ENCODE results near the gene CDHR3. TPM values are rescaled to one million over a fixed set of nuclear protein-coding genes. Genes with fewer than 3 reads are reported as not detected.
A peak's percentile ranks its signal among the peaks of the same experiment; 100 is the strongest.

Gene CDHR3
- total and polyA plus RNA-seq, 5 donors: 0.45 to 0.86 (median 0.66) TPM

DNA sequence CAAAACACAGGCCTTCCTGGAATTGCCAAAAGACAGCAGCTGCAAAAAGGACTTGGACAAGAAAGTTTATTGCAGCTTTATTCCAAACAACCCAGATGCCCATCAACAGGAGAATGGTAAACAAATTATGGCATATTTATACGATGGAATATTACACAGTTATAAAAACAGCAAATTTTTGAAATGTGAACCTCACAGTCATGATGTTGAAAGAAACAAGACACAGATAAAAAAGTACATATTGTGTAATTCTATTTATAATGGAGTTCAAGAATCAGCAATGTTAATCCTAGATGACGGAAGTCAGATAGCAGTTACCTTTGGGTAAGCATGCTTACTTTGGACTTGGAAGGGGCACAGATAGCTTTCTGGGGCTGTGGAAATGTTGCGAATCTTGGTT is 104.6 kb downstream of the CDHR3 start:
- WGBS: 63% methylated on average over 3 of the region's 3 CpGs
- Histone ChIP-seq H3K27me3 (ENCODE audit: control insufficient read depth, insufficient read depth) (no peaks in the 10 kb centered on the region), H3K9me3 (ENCODE audit: control insufficient read depth, low read length) (no peaks in the 10 kb centered on the region), H3K4me3 (ENCODE audit: low read length) (no peak overlapping the region), H3K27ac (ENCODE audit: low read length) (no peak overlapping the region), H3K4me1 (ENCODE audit: control insufficient read depth, insufficient read depth, low read length) (peaks cover 22% of the 10 kb centered on the region)
- DNase-seq (no peak), ATAC-seq (no peak)
- intact Hi-C loops (cut with DNase I): no loop called here

DNA sequence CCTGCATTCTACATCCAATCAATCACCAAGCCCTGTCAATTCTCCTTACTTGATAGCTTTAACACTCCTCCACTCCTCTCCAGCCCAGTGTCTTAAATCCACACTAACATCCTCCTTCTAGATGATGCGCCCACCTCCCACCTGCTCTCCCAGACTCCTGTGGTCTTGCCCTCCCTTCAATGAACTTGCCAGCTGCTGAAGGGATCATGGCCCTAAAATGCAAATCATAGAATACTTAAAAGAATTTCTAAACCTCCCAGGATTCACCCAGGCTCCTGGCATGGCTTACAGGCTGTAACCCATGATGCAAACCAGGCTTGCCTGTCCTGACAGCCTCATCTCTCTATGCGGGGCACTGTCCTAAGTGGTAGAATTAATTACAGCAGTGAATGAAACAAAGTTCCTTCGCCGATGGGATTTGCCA is 105.5 kb downstream of the CDHR3 start:
- ATAC-seq: no peak
- peaks cover 25% of the 10 kb centered on the region for H3K4me1 ChIP-seq (ENCODE audit: control insufficient read depth, insufficient read depth, low read length)
- WGBS: 80% methylated on average over 4 of the region's 4 CpGs
- H3K4me3 ChIP-seq (ENCODE audit: low read length): no peak overlapping the region
- no peak for DNase-seq
- H3K27me3 ChIP-seq (ENCODE audit: control insufficient read depth, insufficient read depth): no peaks in the 10 kb centered on the region
- H3K9me3 ChIP-seq (ENCODE audit: control insufficient read depth, low read length): no peaks in the 10 kb centered on the region
- intact Hi-C loops (cut with DNase I): no loop called here
- no peak overlapping the region for H3K27ac ChIP-seq (ENCODE audit: low read length)

GRCh38 chr7:106068986-106069385 is 105.9 kb downstream of the CDHR3 start:
- peaks cover 28% of the 10 kb centered on the region for H3K4me1 ChIP-seq (ENCODE audit: control insufficient read depth, insufficient read depth, low read length)
- no peak overlapping the region for H3K27ac ChIP-seq (ENCODE audit: low read length)

DNA sequence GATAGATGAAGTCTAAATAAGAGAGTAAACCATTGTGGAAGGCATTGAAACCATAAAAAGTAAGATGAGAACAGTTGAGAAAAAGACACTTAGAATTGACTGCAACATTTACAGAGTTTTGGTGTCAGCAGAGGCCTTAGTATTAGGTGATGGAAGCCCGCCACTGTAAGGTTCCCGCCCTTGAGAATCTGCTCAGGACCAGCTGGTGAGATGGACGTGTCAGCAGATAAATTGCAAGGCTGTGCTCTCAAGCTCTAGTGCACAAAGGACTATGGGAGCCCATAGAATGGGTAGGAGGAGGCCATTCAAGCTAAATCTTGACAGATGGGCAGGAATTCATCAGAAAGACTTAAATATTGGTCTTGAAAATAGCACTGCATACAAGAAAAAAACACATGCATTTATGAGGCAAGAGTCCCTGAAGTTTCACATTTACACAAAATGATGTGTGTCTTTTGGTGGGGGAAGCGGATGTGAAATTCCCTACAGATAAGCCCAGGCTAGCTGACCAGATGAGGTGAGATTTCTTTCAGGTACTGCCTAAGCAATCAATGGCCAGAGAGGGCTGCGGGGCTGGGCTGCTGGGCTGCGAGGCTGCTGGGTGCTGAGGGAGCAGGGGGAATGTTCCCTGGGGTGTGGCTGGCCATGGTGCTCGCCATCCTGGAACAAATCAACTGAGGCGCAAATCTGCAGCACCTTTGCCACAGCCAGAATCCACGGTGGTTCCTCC is 106.6 kb downstream of the CDHR3 start:
- 73% methylated on average over 9 of the region's 9 CpGs for WGBS
- DNase-seq (no peak), ATAC-seq (no peak)
- H3K27me3 ChIP-seq (ENCODE audit: control insufficient read depth, insufficient read depth): no peaks in the 10 kb centered on the region
- H3K9me3 ChIP-seq (ENCODE audit: control insufficient read depth, low read length): no peaks in the 10 kb centered on the region
- no peak overlapping the region for H3K4me3 ChIP-seq (ENCODE audit: low read length)
- H3K4me1 ChIP-seq (ENCODE audit: control insufficient read depth, insufficient read depth, low read length): peaks cover 24% of the 10 kb centered on the region
- no peak overlapping the region for H3K27ac ChIP-seq (ENCODE audit: low read length)
- intact Hi-C loops (cut with DNase I): loop anchor here in 1 of 4 donors (5.0 kb wide), 1 partner anchor 43 kb away; the partner anchor contains the start of gene SYPL1

More at GRCh38 chr7:106068986-106069385, 105.9 kb downstream of the CDHR3 start:
- DNase-seq: no peak
- no peaks in the 10 kb centered on the region for H3K27me3 ChIP-seq (ENCODE audit: control insufficient read depth, insufficient read depth)
- intact Hi-C loops (cut with DNase I): no loop called here
- no peak for ATAC-seq
- WGBS: 50% methylated on average over 3 of the region's 3 CpGs
- no peaks in the 10 kb centered on the region for H3K9me3 ChIP-seq (ENCODE audit: control insufficient read depth, low read length)
- no peak overlapping the region for H3K4me3 ChIP-seq (ENCODE audit: low read length)

DNA sequence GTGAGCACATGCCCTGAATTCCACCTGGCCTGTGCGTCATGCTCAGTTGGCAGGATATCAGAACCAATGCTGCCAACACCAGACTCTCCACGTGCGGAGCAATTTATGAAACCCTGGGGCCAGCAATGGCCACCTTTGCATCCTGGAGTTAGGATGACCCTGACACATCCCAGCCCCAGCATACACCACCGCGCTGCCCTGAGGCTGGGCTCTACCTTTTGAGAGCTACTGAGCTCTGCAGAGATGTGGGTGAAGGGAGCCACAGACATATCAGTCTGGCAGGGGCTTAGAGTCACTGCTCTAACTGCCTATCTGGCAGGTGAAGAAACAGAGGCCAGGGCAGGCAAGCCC is 107.1 kb downstream of the CDHR3 start:
- Histone ChIP-seq H3K4me1 (ENCODE audit: control insufficient read depth, insufficient read depth, low read length) (peaks cover 21% of the 10 kb centered on the region), H3K27ac (ENCODE audit: low read length) (peak overlapping the region; percentile 25), H3K4me3 (ENCODE audit: low read length) (no peak overlapping the region), H3K27me3 (ENCODE audit: control insufficient read depth, insufficient read depth) (no peaks in the 10 kb centered on the region), H3K9me3 (ENCODE audit: control insufficient read depth, low read length) (no peaks in the 10 kb centered on the region)
- intact Hi-C loops (cut with DNase I): loop anchor here in 1 of 4 donors (5.0 kb wide), 1 partner anchor 42 kb away; the partner anchor contains the start of gene SYPL1
- ATAC-seq (no peak), DNase-seq (no peak)
- 73% methylated on average over 5 of the region's 5 CpGs for WGBS

GRCh38 chr7:106070567-106071254 is 107.6 kb downstream of the CDHR3 start:
- DNase-seq (no peak), ATAC-seq (no peak)
- Histone ChIP-seq H3K27me3 (ENCODE audit: control insufficient read depth, insufficient read depth) (no peaks in the 10 kb centered on the region), H3K4me1 (ENCODE audit: control insufficient read depth, insufficient read depth, low read length) (peaks cover 19% of the 10 kb centered on the region), H3K4me3 (ENCODE audit: low read length) (no peak overlapping the region), H3K9me3 (ENCODE audit: control insufficient read depth, low read length) (no peaks in the 10 kb centered on the region), H3K27ac (ENCODE audit: low read length) (peak overlapping the region; percentile 60)
- 83% methylated on average over 8 of the region's 8 CpGs for WGBS
- intact Hi-C loops (cut with DNase I): loop anchor here in 1 of 4 donors (5.0 kb wide), 1 partner anchor 42 kb away; the partner anchor contains the start of gene SYPL1

DNA sequence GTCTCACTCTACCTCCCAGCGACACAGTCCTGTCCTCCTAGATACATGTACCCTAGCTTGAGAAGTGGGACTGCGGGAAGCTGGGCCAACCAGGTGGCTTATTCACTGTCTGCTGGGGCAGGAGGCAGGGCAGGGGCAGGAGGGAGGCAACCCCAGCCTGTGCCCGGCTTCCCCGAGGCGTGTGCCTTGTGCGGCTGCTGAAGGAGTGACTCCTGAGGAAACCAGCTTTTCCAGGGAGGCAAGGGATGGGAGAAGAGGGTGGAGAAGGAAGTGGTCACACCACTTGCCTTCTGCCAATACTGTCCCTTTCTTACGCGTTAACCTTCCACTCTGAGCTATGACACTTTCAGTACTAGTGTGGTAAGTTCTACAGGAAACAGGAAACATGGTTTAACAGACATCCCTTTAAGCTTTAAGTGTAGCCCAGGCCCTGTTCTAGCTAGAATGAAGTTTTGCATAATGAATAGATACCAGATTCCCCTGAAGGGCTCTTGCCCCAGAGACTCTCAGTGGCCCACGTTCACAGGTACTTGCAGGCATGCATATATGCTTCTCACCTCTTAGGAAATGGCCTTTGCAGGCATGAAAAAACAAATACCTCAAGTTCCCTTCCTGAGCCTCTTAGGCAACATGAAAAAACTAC is 108.4 kb downstream of the CDHR3 start:
- Histone ChIP-seq H3K4me3 (ENCODE audit: low read length) (no peak overlapping the region), H3K9me3 (ENCODE audit: control insufficient read depth, low read length) (no peaks in the 10 kb centered on the region), H3K4me1 (ENCODE audit: control insufficient read depth, insufficient read depth, low read length) (peaks cover 18% of the 10 kb centered on the region), H3K27me3 (ENCODE audit: control insufficient read depth, insufficient read depth) (no peaks in the 10 kb centered on the region), H3K27ac (ENCODE audit: low read length) (peak overlapping the region; percentile 75)
- peak in 1 of 3 donors; percentile 39 for DNase-seq
- WGBS: 53% methylated on average over 9 of the region's 9 CpGs
- ATAC-seq: peak; percentile 71 to 87
- intact Hi-C loops (cut with DNase I): loop anchor here in 1 of 4 donors (5.0 kb wide), 1 partner anchor 41 kb away; the partner anchor contains the start of gene SYPL1

DNA sequence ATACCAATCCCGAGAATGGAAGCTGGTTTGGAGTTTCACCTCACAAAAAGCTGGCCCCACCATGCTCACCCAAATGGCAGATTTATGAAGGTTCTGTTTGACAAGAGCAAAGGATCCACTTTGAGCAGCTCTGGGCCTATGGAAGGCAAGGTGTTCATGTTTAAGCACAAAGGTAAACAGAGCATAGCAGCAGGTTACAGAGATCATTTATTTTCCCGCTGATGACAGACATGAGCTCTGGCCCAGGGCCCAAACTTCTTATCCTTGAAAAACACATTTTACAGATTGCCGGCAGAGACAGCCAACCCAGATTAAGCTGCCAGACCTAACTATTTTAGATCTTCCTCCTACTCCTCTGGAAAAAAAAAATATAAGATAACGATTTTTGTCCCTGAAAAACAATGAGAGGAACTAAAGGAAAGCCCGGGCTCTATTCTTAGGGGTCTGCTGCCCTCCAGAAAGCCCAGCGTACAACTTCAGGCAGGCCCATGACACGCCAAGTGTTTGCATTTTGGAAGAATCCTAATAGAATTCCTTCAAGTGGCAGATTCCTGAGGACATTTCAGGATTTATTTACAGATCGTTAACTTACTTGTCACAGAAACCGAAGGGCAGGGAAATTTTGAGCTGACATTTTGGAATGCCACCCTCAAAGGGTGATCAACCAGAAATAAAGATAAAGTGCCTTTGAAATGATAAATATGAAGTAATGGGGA is 109.1 kb downstream of the CDHR3 start:
- no peak overlapping the region for H3K4me3 ChIP-seq (ENCODE audit: low read length)
- no peaks in the 10 kb centered on the region for H3K9me3 ChIP-seq (ENCODE audit: control insufficient read depth, low read length)
- DNase-seq (peak in 1 of 3 donors; percentile 40), ATAC-seq (peak; percentile 25 to 63)
- intact Hi-C loops (cut with DNase I): loop anchor here in 1 of 4 donors (5.0 kb wide), 1 partner anchor 40 kb away; the partner anchor contains the start of gene SYPL1
- WGBS: 22% methylated on average over 9 of the region's 9 CpGs
- peaks cover 18% of the 10 kb centered on the region for H3K4me1 ChIP-seq (ENCODE audit: control insufficient read depth, insufficient read depth, low read length)
- H3K27me3 ChIP-seq (ENCODE audit: control insufficient read depth, insufficient read depth): no peaks in the 10 kb centered on the region
- peak overlapping the region; percentile 75 for H3K27ac ChIP-seq (ENCODE audit: low read length)

DNA sequence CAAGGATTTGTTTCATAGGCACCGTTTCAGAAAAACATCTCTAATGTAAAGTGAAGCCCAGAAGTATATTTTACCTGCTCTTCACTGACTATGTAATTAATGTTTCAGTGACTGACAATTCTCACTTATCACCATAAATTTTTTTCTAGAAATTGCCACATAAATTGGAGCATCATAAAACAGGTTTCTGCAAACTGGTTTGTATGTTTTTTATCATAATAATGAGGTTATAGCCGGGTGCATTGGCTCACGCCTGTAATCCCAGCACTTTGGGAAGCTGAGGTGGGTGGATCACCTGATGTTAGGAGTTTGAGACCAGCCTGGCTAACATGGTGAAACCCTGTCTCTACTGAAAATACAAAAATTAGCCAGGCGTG is 109.6 kb downstream of the CDHR3 start:
- peaks cover 18% of the 10 kb centered on the region for H3K4me1 ChIP-seq (ENCODE audit: control insufficient read depth, insufficient read depth, low read length)
- DNase-seq (no peak), ATAC-seq (no peak)
- no peaks in the 10 kb centered on the region for H3K27me3 ChIP-seq (ENCODE audit: control insufficient read depth, insufficient read depth)
- H3K4me3 ChIP-seq (ENCODE audit: low read length): no peak overlapping the region
- H3K9me3 ChIP-seq (ENCODE audit: control insufficient read depth, low read length): no peaks in the 10 kb centered on the region
- 61% methylated on average over 4 of the region's 4 CpGs for WGBS
- intact Hi-C loops (cut with DNase I): loop anchor here in 1 of 4 donors (5.0 kb wide), 1 partner anchor 40 kb away; the partner anchor contains the start of gene SYPL1
- no peak overlapping the region for H3K27ac ChIP-seq (ENCODE audit: low read length)

- Histone ChIP-seq H3K27me3 (ENCODE audit: control insufficient read depth, insufficient read depth) (no peaks in the 10 kb centered on the region), H3K4me3 (ENCODE audit: low read length) (no peak overlapping the region), H3K27ac (ENCODE audit: low read length) (no peak overlapping the region), H3K4me1 (ENCODE audit: control insufficient read depth, insufficient read depth, low read length) (peaks cover 18% of the 10 kb centered on the region), H3K9me3 (ENCODE audit: control insufficient read depth, low read length) (no peaks in the 10 kb centered on the region)
- no peak for DNase-seq
- ATAC-seq: no peak
- 78% methylated on average over 3 of the region's 3 CpGs for WGBS
- intact Hi-C loops (cut with DNase I): loop anchor here in 1 of 4 donors (5.0 kb wide), 1 partner anchor 39 kb away; the partner anchor contains the start of gene SYPL1
Measured at GRCh38 chr7:106073701-106074100, 110.6 kb downstream of the CDHR3 start.

All from right cardiac atrium (tissue), 5 donors.